HEK293 (cell line): Measurements from ENCODE around the gene PDCD7.

ENCODE experiments used
- CTCF ChIP-seq: fragments of 450-650 bp; formaldehyde crosslinking; IDR thresholded peaks from 2 replicates; pipeline ENCODE4 v1.5.1; 2016; ENCODE audit warnings: missing biosample characterization, missing genetic modification characterization
- HIC1 ChIP-seq: fragments of 450-650 bp; formaldehyde crosslinking; IDR thresholded peaks from 2 replicates; pipeline ENCODE4 v1.5.1; 2016; ENCODE audit warnings: missing biosample characterization, missing genetic modification characterization
- MEIS1 ChIP-seq: sonication (generic); formaldehyde crosslinking; IDR thresholded peaks from 2 replicates; pipeline ENCODE4 v1.8.1; 2022; ENCODE audit warnings: missing genetic modification reagents, mild to moderate bottlenecking, borderline replicate concordance
- PATZ1 ChIP-seq: fragments of 450-650 bp; formaldehyde crosslinking; IDR thresholded peaks from 2 replicates; pipeline ENCODE4 v1.5.1; 2016; ENCODE audit warnings: missing biosample characterization, missing genetic modification characterization
- RBAK ChIP-seq: fragments of 450-650 bp; formaldehyde crosslinking; IDR thresholded peaks from 2 replicates; pipeline ENCODE4 v1.5.1; 2016; ENCODE audit warnings: missing biosample characterization, missing genetic modification characterization
- TRIM28 ChIP-seq: IDR thresholded peaks from 2 replicates; pipeline ENCODE4 v1.6.1; 2011; ENCODE audit warnings: low read length, control low read depth, borderline replicate concordance
- WT1 ChIP-seq: fragments of 450-650 bp; formaldehyde crosslinking; IDR thresholded peaks from 2 replicates; pipeline ENCODE4 v1.5.1; 2016; ENCODE audit warnings: missing biosample characterization, missing genetic modification characterization
- ZBTB20 ChIP-seq: fragments of 450-650 bp; formaldehyde crosslinking; IDR thresholded peaks from 2 replicates; pipeline ENCODE4 v1.5.1; 2016; ENCODE audit warnings: missing biosample characterization, missing genetic modification characterization
- ZBTB7A ChIP-seq: fragments of 450-650 bp; formaldehyde crosslinking; IDR thresholded peaks from 2 replicates; pipeline ENCODE4 v1.5.1; 2016; ENCODE audit warnings: low read depth, missing biosample characterization, missing genetic modification characterization
- ZEB2 ChIP-seq: fragments of 450-650 bp; formaldehyde crosslinking; IDR thresholded peaks from 2 replicates; pipeline ENCODE4 v1.5.1; 2016; ENCODE audit warnings: missing biosample characterization, missing genetic modification characterization
- ZFP3 ChIP-seq: fragments of 450-650 bp; formaldehyde crosslinking; IDR thresholded peaks from 2 replicates; pipeline ENCODE4 v1.5.1; 2016; ENCODE audit warnings: low read depth, missing biosample characterization, missing genetic modification characterization
- ZFP41 ChIP-seq: fragments of 450-650 bp; formaldehyde crosslinking; IDR thresholded peaks from 2 replicates; pipeline ENCODE4 v1.5.1; 2016; ENCODE audit warnings: missing biosample characterization, missing genetic modification characterization, borderline replicate concordance
- ZNF121 ChIP-seq: fragments of 450-650 bp; formaldehyde crosslinking; IDR thresholded peaks from 2 replicates; pipeline ENCODE4 v1.5.1; 2016; ENCODE audit warnings: missing biosample characterization, missing genetic modification characterization
- ZNF148 ChIP-seq: fragments of 450-650 bp; formaldehyde crosslinking; IDR thresholded peaks from 2 replicates; pipeline ENCODE4 v1.5.0; 2017; ENCODE audit warnings: missing biosample characterization, missing genetic modification characterization, borderline replicate concordance
- ZNF174 ChIP-seq: fragments of 450-650 bp; formaldehyde crosslinking; IDR thresholded peaks from 2 replicates; pipeline ENCODE4 v1.5.0; 2017; ENCODE audit warnings: missing biosample characterization, mild to moderate bottlenecking, missing genetic modification characterization
- ZNF274 ChIP-seq, 2 experiments: fragments of 200-500 bp in 1 of 2; fragments of 450-650 bp in 1 of 2; sonication (Bioruptor generic) in 1 of 2; formaldehyde crosslinking in 1 of 2; IDR thresholded peaks; 2 replicates each; pipeline versions ENCODE4 v1.5.1 to v1.6.1; 2014 to 2016; ENCODE audit warnings: borderline replicate concordance in 1 of 2, inconsistent platforms in 1 of 2, low read length in 1 of 2, missing biosample characterization in 1 of 2, missing genetic modification characterization in 1 of 2
- ZNF292 ChIP-seq: fragments of 450-650 bp; formaldehyde crosslinking; IDR thresholded peaks from 2 replicates; pipeline ENCODE4 v1.5.1; 2016; ENCODE audit warnings: low read depth, missing biosample characterization, missing genetic modification characterization, borderline replicate concordance
- ZNF302 ChIP-seq: fragments of 450-650 bp; formaldehyde crosslinking; IDR thresholded peaks from 2 replicates; pipeline ENCODE4 v1.5.1; 2016; ENCODE audit warnings: missing biosample characterization, missing genetic modification characterization, low read depth
- ZNF350 ChIP-seq: fragments of 450-650 bp; formaldehyde crosslinking; IDR thresholded peaks from 2 replicates; pipeline ENCODE4 v1.5.0; 2017; ENCODE audit warnings: missing biosample characterization, mild to moderate bottlenecking, missing genetic modification characterization
- ZNF366 ChIP-seq: fragments of 450-650 bp; formaldehyde crosslinking; conservative IDR thresholded peaks from 2 replicates; pipeline ENCODE4 v1.5.1; 2016; ENCODE audit warnings: missing biosample characterization, missing genetic modification characterization
- ZNF544 ChIP-seq: fragments of 450-650 bp; formaldehyde crosslinking; IDR thresholded peaks from 2 replicates; pipeline ENCODE4 v1.5.0; 2017; ENCODE audit warnings: missing biosample characterization, missing genetic modification characterization
- ZNF654 ChIP-seq: fragments of 450-650 bp; formaldehyde crosslinking; IDR thresholded peaks from 2 replicates; pipeline ENCODE4 v1.5.1; 2016; ENCODE audit warnings: low read depth, missing biosample characterization, missing genetic modification characterization
- ZNF664 ChIP-seq: fragments of 450-650 bp; formaldehyde crosslinking; IDR thresholded peaks from 2 replicates; pipeline ENCODE4 v1.5.1; 2016; ENCODE audit warnings: missing biosample characterization, missing genetic modification characterization
- ZNF837 ChIP-seq: fragments of 450-650 bp; formaldehyde crosslinking; IDR thresholded peaks from 2 replicates; pipeline ENCODE4 v1.5.1; 2016; ENCODE audit warnings: missing biosample characterization, missing genetic modification characterization
- ZSCAN16 ChIP-seq: fragments of 450-650 bp; formaldehyde crosslinking; IDR thresholded peaks from 2 replicates; pipeline ENCODE4 v1.5.1; 2016; ENCODE audit warnings: missing biosample characterization, missing genetic modification characterization
- ZSCAN30 ChIP-seq: fragments of 450-650 bp; IDR thresholded peaks from 2 replicates; pipeline ENCODE4 v1.5.1; 2018; ENCODE audit warnings: missing biosample characterization, mild to moderate bottlenecking, missing genetic modification characterization, moderate library complexity

The PDCD7 gene

GRCh38 chr15:65082303-65082953, 51.2 kb downstream of the PDCD7 start (continued):
- TF ChIP-seq TRIM28 (no peak), ZNF664 (tag by site-specific recombination) (no peak), ZBTB7A (tag by site-specific recombination) (no peak), ZNF121 (tag by site-specific recombination) (no peak), ZNF292 (tag by site-specific recombination) (no peak), ZNF350 (no peak), ZNF274 (IDR thresholded peaks at IDR 0.05; ENCODE audit: low read length) (no peak), ZNF274 (tag by site-specific recombination; IDR thresholded peaks at IDR 0.05; ENCODE audit: borderline replicate concordance) (no peak), ZNF302 (no peak), ZNF148 (tag by site-specific recombination) (no peak), PATZ1 (0 out of 2 replicates have a peak, but pooled peaks have one; percentile 34), ZFP3 (tag by site-specific recombination) (no peak), WT1 (tag by site-specific recombination) (peak; percentile 92), ZEB2 (no peak), ZNF837 (tag by site-specific recombination) (no peak), ZNF544 (tag by site-specific recombination) (no peak), ZSCAN16 (tag by site-specific recombination) (no peak), ZFP41 (no peak), ZBTB20 (tag by site-specific recombination) (no peak), ZNF366 (no peak), MEIS1 (CRISPR knock-in tag) (no peak), CTCF (no peak; the same call in 1 of the 2 replicates), ZNF174 (tag by site-specific recombination) (no peak), HIC1 (tag by site-specific recombination) (no peak), ZSCAN30 (tag by site-specific recombination) (no peak), ZNF654 (no peak), RBAK (tag by site-specific recombination) (no peak)
